Mucosa of descending colon (tissue), 3 donors: ENCODE results near the gene BOC. TPM values are rescaled to one million over a fixed set of nuclear protein-coding genes. Genes with fewer than 3 reads are reported as not detected.

Source experiments
- ATAC-seq: fragments of 200-7000 bp; cut with Tn5 transposase; one replicate; pipeline ENCODE4 v1.9.1; 2020; ENCODE audit warnings: mild to moderate bottlenecking, moderate library complexity
- DNase-seq, 3 donors: peaks; one replicate each; pipeline ENCODE4 v3.0.0-alpha.2; 2020
- H3K36me3 ChIP-seq: fragments of 200-600 bp; one replicate; pipeline ENCODE4 v1.8.0; 2021; ENCODE audit warnings: low read depth, mild to moderate bottlenecking
- H3K4me1 ChIP-seq: fragments of 200-600 bp; one replicate; pipeline ENCODE4 v1.8.0; 2021; ENCODE audit warnings: low read depth, mild to moderate bottlenecking
- H3K4me3 ChIP-seq: fragments of 200-600 bp; one replicate; pipeline ENCODE4 v1.8.0; 2021; ENCODE audit warnings: mild to moderate bottlenecking
- H3K9me3 ChIP-seq: fragments of 200-600 bp; one replicate; pipeline ENCODE4 v1.8.0; 2021; ENCODE audit warnings: mild to moderate bottlenecking
- intact Hi-C, 2 donors: fragments of 100-400 bp; cut with DNase I in 1 of 2; cut with micrococcal nuclease in 1 of 2; formaldehyde crosslinking; loops; one replicate each; pipeline versions ENCODE4 v1.11.0 to v1.11.1; 2022; cut with DNase I, micrococcal nuclease
- total RNA-seq, 3 donors: library from RNA; stranded (reverse); fragmentation: NEBNext Ultra II Directional in 2 of 3; extraction: Animal tissue kit (Norgen Biotek cat#: 25700) in 2 of 3; gene quantifications; one replicate each; pipeline versions ENCODE4 v1.2.1 to v1.2.4, GENCODE V29; 2021 to 2023
- TF ChIP-seq, protein P1 (sequence below): fragments of 200-600 bp; IDR thresholded peaks from one replicate; pipeline ENCODE4 v1.8.0; 2022; ENCODE audit warnings: antibody characterized with exemption, mild to moderate bottlenecking
- donor health status: DM: no; HTN: no; CAD: no; lungs with moderate emphysema.
- donor health status: DM: no; HTN: no; CAD: no.
- donor health status: DM: no; HTN: yes; CAD: no.

BOC gene
- total RNA-seq, 3 donors from 2014 or later = 4.9 to 70.9 (median 12.1) TPM

DNA sequence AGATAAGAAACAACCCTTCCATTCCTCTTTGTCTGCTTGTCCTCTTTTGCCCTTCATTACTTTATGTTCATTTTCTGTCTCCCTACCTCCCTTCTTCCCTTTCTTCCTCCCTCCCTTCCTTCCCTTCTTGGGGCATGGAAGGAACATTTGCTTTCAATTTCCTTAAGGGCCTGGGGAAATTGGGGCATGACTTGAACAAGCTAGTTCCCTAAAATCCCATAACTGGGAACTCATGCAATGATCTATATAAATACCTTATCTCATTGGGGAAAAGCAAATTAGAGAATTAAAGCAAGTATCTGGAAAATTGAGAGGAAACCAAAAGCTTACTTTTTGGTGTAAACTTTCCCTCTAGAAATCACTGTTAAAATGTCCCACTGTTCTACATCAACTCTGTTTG, 35.7 kb downstream of the BOC start:
- ATAC-seq (no peak), DNase-seq (no peak)
- TF ChIP-seq, protein P1, sequence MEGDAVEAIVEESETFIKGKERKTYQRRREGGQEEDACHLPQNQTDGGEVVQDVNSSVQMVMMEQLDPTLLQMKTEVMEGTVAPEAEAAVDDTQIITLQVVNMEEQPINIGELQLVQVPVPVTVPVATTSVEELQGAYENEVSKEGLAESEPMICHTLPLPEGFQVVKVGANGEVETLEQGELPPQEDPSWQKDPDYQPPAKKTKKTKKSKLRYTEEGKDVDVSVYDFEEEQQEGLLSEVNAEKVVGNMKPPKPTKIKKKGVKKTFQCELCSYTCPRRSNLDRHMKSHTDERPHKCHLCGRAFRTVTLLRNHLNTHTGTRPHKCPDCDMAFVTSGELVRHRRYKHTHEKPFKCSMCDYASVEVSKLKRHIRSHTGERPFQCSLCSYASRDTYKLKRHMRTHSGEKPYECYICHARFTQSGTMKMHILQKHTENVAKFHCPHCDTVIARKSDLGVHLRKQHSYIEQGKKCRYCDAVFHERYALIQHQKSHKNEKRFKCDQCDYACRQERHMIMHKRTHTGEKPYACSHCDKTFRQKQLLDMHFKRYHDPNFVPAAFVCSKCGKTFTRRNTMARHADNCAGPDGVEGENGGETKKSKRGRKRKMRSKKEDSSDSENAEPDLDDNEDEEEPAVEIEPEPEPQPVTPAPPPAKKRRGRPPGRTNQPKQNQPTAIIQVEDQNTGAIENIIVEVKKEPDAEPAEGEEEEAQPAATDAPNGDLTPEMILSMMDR = no peak
- no peaks in the 10 kb centered on the region for H3K4me1 ChIP-seq
- no peak overlapping the region for H3K4me3 ChIP-seq
- no peaks in the 10 kb centered on the region for H3K36me3 ChIP-seq
- H3K9me3 ChIP-seq = no peaks in the 10 kb centered on the region
- intact Hi-C loops = no loop called here

GRCh38 chr3:113247675-113248458, 36.5 kb downstream of the BOC start:
- DNase-seq = no peak
- Histone ChIP-seq H3K4me1 (no peaks in the 10 kb centered on the region), H3K36me3 (no peaks in the 10 kb centered on the region), H3K4me3 (no peak overlapping the region), H3K9me3 (no peaks in the 10 kb centered on the region)
- intact Hi-C loops = no loop called here
- ATAC-seq = peak; percentile 28
- TF ChIP-seq, protein P1 = no peak

DNA sequence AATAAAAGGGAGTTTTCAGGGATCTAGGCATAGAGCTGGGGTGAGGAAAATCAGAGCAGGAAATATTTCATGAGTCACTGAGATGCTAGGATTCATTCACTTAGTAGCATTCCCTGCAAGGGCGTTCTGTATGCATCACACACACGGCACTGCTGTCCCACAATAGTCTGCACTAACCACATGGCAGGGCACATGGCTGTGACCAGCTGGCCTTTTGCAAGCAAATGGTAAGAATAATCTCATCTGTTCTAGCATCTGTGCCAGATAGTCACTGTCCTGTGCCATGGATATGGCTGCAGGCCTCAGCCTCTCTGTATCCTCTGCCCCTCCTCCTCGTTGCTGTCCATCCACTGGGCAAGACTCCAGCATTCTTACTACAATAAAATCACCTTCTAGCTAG, 37.8 kb downstream of the BOC start:
- H3K4me1 ChIP-seq = no peaks in the 10 kb centered on the region

DNA sequence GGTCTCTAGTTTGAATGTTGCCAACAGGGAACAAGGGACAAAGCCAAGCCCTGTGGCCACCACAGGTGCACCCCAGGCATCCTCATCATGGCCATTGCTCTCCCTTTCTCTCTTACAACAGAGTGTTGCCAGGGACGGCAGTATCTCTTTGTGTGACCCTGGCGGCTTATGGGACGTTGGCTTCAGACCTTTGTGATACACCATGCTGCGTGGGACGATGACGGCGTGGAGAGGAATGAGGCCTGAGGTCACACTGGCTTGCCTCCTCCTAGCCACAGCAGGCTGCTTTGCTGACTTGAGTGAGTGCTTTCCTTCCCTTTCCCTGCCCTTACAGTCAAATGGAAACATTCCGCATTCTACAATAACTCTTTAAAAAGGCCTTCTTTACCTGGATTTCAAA, 38.2 kb downstream of the BOC start:
- H3K4me1 ChIP-seq = no peaks in the 10 kb centered on the region
- H3K4me3 ChIP-seq = no peak overlapping the region
- DNase-seq (no peak), ATAC-seq (no peak)
- intact Hi-C loops = no loop called here
- no peaks in the 10 kb centered on the region for H3K36me3 ChIP-seq
- TF ChIP-seq, protein P1 = no peak
- no peaks in the 10 kb centered on the region for H3K9me3 ChIP-seq

More for the DNA sequence above, 37.8 kb downstream of the BOC start:
- no peak overlapping the region for H3K4me3 ChIP-seq
- ATAC-seq (peak; percentile 48), DNase-seq (no peak)
- TF ChIP-seq, protein P1 = no peak
- no peaks in the 10 kb centered on the region for H3K9me3 ChIP-seq
- intact Hi-C loops = no loop called here
- H3K36me3 ChIP-seq = no peaks in the 10 kb centered on the region

GRCh38 chr3:113250566-113250965, 39.2 kb downstream of the BOC start:
- no peaks in the 10 kb centered on the region for H3K36me3 ChIP-seq
- DNase-seq = no peak
- H3K4me1 ChIP-seq = no peaks in the 10 kb centered on the region
- no peak for ATAC-seq
- TF ChIP-seq, protein P1 = no peak
- H3K4me3 ChIP-seq = no peak overlapping the region
- no peaks in the 10 kb centered on the region for H3K9me3 ChIP-seq
- intact Hi-C loops = no loop called here
